A549 (cell line): ENCODE measurements around the gene ABHD8.

Experiments
- CTCF ChIP-seq: fragments of >200 bp; sonication (Bioruptor Twin); formaldehyde crosslinking; IDR thresholded peaks from 3 replicates; pipeline ENCODE4 v1.5.1; 2016
- EP300 ChIP-seq, 2 experiments: fragments of >200 bp; sonication (Bioruptor Twin); formaldehyde crosslinking; IDR thresholded peaks; 2 replicates in 1 of 2; 3 replicates in 1 of 2; pipeline ENCODE4 v1.6.1; 2016 to 2017
- GATA3 ChIP-seq: IDR thresholded peaks from 2 replicates; pipeline ENCODE4 v1.6.1; 2012; ENCODE audit warnings: borderline replicate concordance
- POLR2A ChIP-seq: IDR thresholded peaks from 2 replicates; pipeline ENCODE4 v1.6.1; 2012; ENCODE audit warnings: mild to moderate bottlenecking, low read length
- REST ChIP-seq: fragments of 200-600 bp; sonication (generic); IDR thresholded peaks from 2 replicates; pipeline ENCODE4 v1.6.1; 2016; ENCODE audit warnings: antibody characterized with exemption, mild to moderate bottlenecking, moderate library complexity
- USF2 ChIP-seq: fragments of 450-650 bp; IDR thresholded peaks from 2 replicates; pipeline ENCODE4 v1.6.1; 2014; ENCODE audit warnings: antibody characterized with exemption

- TF ChIP-seq CTCF (no peak), POLR2A (no peak), GATA3 (no peak), REST (no peak), EP300 (IDR thresholded peaks at IDR 0.05) (no peak), USF2 (no peak)
Measured at GRCh38 chr19:17348700-17349099, 45.5 kb upstream of the ABHD8 start.
